OCI-LY7 (cell line): ENCODE results near the gene CCDC148. TPM values are rescaled to one million over a fixed set of nuclear protein-coding genes. Genes with fewer than 3 reads are reported as not detected.

Experiments
- BruUV-seq: library from RNA; stranded (reverse); fragments of 400-500 nt; replicated peaks from 2 replicates; lab custom pipeline; 2021; lab: Mats Ljungman, UMichigan
- CTCF ChIA-PET: fragments of 300-600 bp; sonication (Branson Sonifier 250); formaldehyde crosslinking; loops from one replicate; lab custom pipeline; 2022; ENCODE audit warnings: antibody characterized with exemption; ENCODE audit not compliant: unreplicated experiment; lab: Charles Lee
- POLR2A ChIA-PET: fragments of 300-600 bp; sonication (Branson Sonifier 250); formaldehyde crosslinking; loops from one replicate; lab custom pipeline; 2022; ENCODE audit warnings: antibody characterized with exemption; lab: Charles Lee
- DNase-seq: peaks from one replicate; pipeline ENCODE4 v3.0.0-alpha.2; 2015; ENCODE audit warnings: low spot score
- H2AFZ ChIP-seq: fragments of 200-600 bp; sonication (generic), shearing (Covaris generic); 2 replicates; pipeline ENCODE4 v1.6.1; 2014; ENCODE audit warnings: mild to moderate bottlenecking, antibody characterized with exemption, low read length, moderate library complexity
- H3K27ac ChIP-seq: fragments of 200-600 bp; sonication (generic); 2 replicates; pipeline ENCODE4 v1.5.1; 2014; ENCODE audit warnings: mixed run types, low read depth, mild to moderate bottlenecking, moderate library complexity, low read length, inconsistent platforms; ENCODE audit not compliant: poor library complexity, severe bottlenecking
- H3K36me3 ChIP-seq: fragments of 200-600 bp; sonication (generic); 2 replicates; pipeline ENCODE4 v1.6.1; 2014; ENCODE audit warnings: mild to moderate bottlenecking, antibody characterized with exemption, low read length, moderate library complexity, mixed read lengths; ENCODE audit not compliant: insufficient read depth
- H3K4me1 ChIP-seq: fragments of 200-600 bp; sonication (generic); 2 replicates; pipeline ENCODE4 v1.5.1; 2014; ENCODE audit warnings: mild to moderate bottlenecking, low read length; ENCODE audit not compliant: insufficient read depth, poor library complexity, severe bottlenecking
- H3K4me2 ChIP-seq: fragments of 200-600 bp; sonication (generic); 2 replicates; pipeline ENCODE4 v1.6.1; 2014; ENCODE audit warnings: mild to moderate bottlenecking, low read length
- H3K4me3 ChIP-seq: fragments of 200-600 bp; sonication (generic); 2 replicates; pipeline ENCODE4 v1.5.1; 2014; ENCODE audit warnings: mild to moderate bottlenecking, low read depth, low read length; ENCODE audit not compliant: poor library complexity, severe bottlenecking
- H3K79me2 ChIP-seq: fragments of 200-600 bp; sonication (generic); 2 replicates; pipeline ENCODE4 v1.6.1; 2016; ENCODE audit warnings: low read depth, mild to moderate bottlenecking, low read length, moderate library complexity, mixed read lengths; ENCODE audit not compliant: insufficient read depth
- H3K9me2 ChIP-seq: fragments of 200-600 bp; sonication (generic); 2 replicates; pipeline ENCODE4 v1.6.1; 2016; ENCODE audit warnings: mild to moderate bottlenecking, low read length, mixed read lengths; ENCODE audit not compliant: insufficient read depth
- H3K9me3 ChIP-seq: fragments of 200-600 bp; sonication (generic); 2 replicates; pipeline ENCODE4 v1.6.1; 2014; ENCODE audit warnings: mild to moderate bottlenecking, mixed run types, low read length, mixed read lengths
- H4K20me1 ChIP-seq: fragments of 200-600 bp; sonication (generic); 2 replicates; pipeline ENCODE4 v1.6.1; 2014; ENCODE audit warnings: mild to moderate bottlenecking, antibody characterized with exemption, low read length, moderate library complexity, mixed read lengths; ENCODE audit not compliant: insufficient read depth
- CTCF ChIP-seq: fragments of 200-600 bp; sonication (generic); conservative IDR thresholded peaks from 2 replicates; pipeline ENCODE4 v1.5.1; 2014; ENCODE audit warnings: mild to moderate bottlenecking, antibody characterized with exemption, low read length, moderate library complexity, mixed read lengths
- EZH2phosphoT487 ChIP-seq: fragments of 200-600 bp; sonication (generic); IDR thresholded peaks from 2 replicates; pipeline ENCODE4 v1.6.1; 2018; ENCODE audit warnings: low read depth, borderline replicate concordance, mild to moderate bottlenecking, mixed run types, antibody characterized with exemption, low read length, moderate library complexity, mixed read lengths
- intact Hi-C: fragments of 100-400 bp; cut with micrococcal nuclease; formaldehyde crosslinking; loops from one replicate; pipeline ENCODE4 v1.10.0; 2022; ENCODE audit not compliant: unreplicated experiment
- total RNA-seq, 2 experiments: library from RNA; depleted of rRNA in 1 of 2; stranded (reverse); fragments of >200 nt in 1 of 2; shearing (Covaris generic) in 1 of 2; gene quantifications; 2 replicates each; pipeline ENCODE4 v1.2.3, GENCODE V29; 2014 to 2022

CCDC148 gene
- total RNA-seq, 2 experiments from 2014 or later = 0.19 to 0.99 TPM

GRCh38 chr2:158366342-158366741, 90.2 kb downstream of the CCDC148 start:
- POLR2A ChIA-PET = no interaction called here
- intact Hi-C loops = no loop called here
- BruUV-seq = no TSS peak

GRCh38 chr2:158359846-158360245, 96.7 kb downstream of the CCDC148 start:
- no peak for DNase-seq
- no peaks in the 10 kb centered on the region for H4K20me1 ChIP-seq
- BruUV-seq = no TSS peak
- no peaks in the 10 kb centered on the region for H3K4me1 ChIP-seq
- TF ChIP-seq CTCF = no peak
- intact Hi-C loops = no loop called here
- H2AFZ ChIP-seq = no peak overlapping the region
- CTCF ChIA-PET = no interaction called here
- no peaks in the 10 kb centered on the region for H3K36me3 ChIP-seq
- no peak overlapping the region for H3K4me3 ChIP-seq
- H3K9me3 ChIP-seq = no peaks in the 10 kb centered on the region
- no peak overlapping the region for H3K4me2 ChIP-seq
- POLR2A ChIA-PET = no interaction called here
- no peak overlapping the region for H3K27ac ChIP-seq
- no peaks in the 10 kb centered on the region for H3K79me2 ChIP-seq
- H3K9me2 ChIP-seq = no peaks in the 10 kb centered on the region

More at GRCh38 chr2:158366342-158366741, 90.2 kb downstream of the CCDC148 start:
- Histone ChIP-seq H3K4me2 (no peak overlapping the region), H3K4me1 (no peaks in the 10 kb centered on the region), H3K4me3 (no peak overlapping the region), H2AFZ (no peak overlapping the region), H4K20me1 (no peaks in the 10 kb centered on the region), H3K36me3 (no peaks in the 10 kb centered on the region), H3K79me2 (no peaks in the 10 kb centered on the region), H3K27ac (no peak overlapping the region), H3K9me2 (no peaks in the 10 kb centered on the region), H3K9me3 (no peaks in the 10 kb centered on the region)
- CTCF ChIA-PET = no interaction called here
- DNase-seq = no peak
- TF ChIP-seq EZH2phosphoT487 (no peak), CTCF (no peak)

GRCh38 chr2:158357699-158358098, 98.9 kb downstream of the CCDC148 start:
- no peaks in the 10 kb centered on the region for H3K4me1 ChIP-seq
- no peaks in the 10 kb centered on the region for H3K36me3 ChIP-seq
- ChIA-PET CTCF (no interaction called here), POLR2A (no interaction called here)
- no peaks in the 10 kb centered on the region for H4K20me1 ChIP-seq
- no peaks in the 10 kb centered on the region for H3K9me2 ChIP-seq
- H3K27ac ChIP-seq = no peak overlapping the region
- no peak for DNase-seq
- no peak overlapping the region for H3K4me3 ChIP-seq
- no TSS peak for BruUV-seq
- intact Hi-C loops = no loop called here
- H3K4me2 ChIP-seq = no peak overlapping the region
- H3K9me3 ChIP-seq = no peaks in the 10 kb centered on the region
- no peaks in the 10 kb centered on the region for H3K79me2 ChIP-seq
- H2AFZ ChIP-seq = no peak overlapping the region
- TF ChIP-seq CTCF (no peak), EZH2phosphoT487 (no peak)
